NCI-H2107 (cell line): ENCODE data around the gene SLC24A4.

Source experiments
- DNase-seq: peaks from one replicate; lab custom pipeline; 2025; lab: John Stamatoyannopoulos, UW

Gene SLC24A4

GRCh38 chr14:92458136-92459029, 135.4 kb downstream of the SLC24A4 start:
- DNase-seq, result no peak

- no peak for DNase-seq
Observed at GRCh38 chr14:92459030-92459949, 136.3 kb downstream of the SLC24A4 start.

GRCh38 chr14:92459950-92460421, 137.0 kb downstream of the SLC24A4 start:
- no peak for DNase-seq

GRCh38 chr14:92460541-92460915, 137.6 kb downstream of the SLC24A4 start:
- no peak for DNase-seq

- DNase-seq, result no peak
Observed at GRCh38 chr14:92460916-92461579, 138.1 kb downstream of the SLC24A4 start.

GRCh38 chr14:92461891-92462290, 138.9 kb downstream of the SLC24A4 start:
- DNase-seq, result no peak

- DNase-seq, result no peak
Observed at GRCh38 chr14:92462568-92462967, 139.6 kb downstream of the SLC24A4 start.

- DNase-seq, result no peak
Observed at GRCh38 chr14:92463141-92463540, 140.2 kb downstream of the SLC24A4 start.

GRCh38 chr14:92464156-92464555, 141.2 kb downstream of the SLC24A4 start:
- no peak for DNase-seq

GRCh38 chr14:92464716-92465115, 141.8 kb downstream of the SLC24A4 start:
- no peak for DNase-seq

GRCh38 chr14:92465353-92466055, 142.5 kb downstream of the SLC24A4 start:
- DNase-seq, result no peak

GRCh38 chr14:92466059-92466458, 143.1 kb downstream of the SLC24A4 start:
- no peak for DNase-seq

GRCh38 chr14:92469515-92469914, 146.6 kb downstream of the SLC24A4 start:
- DNase-seq, result no peak

GRCh38 chr14:92470215-92470614, 147.2 kb downstream of the SLC24A4 start:
- no peak for DNase-seq

GRCh38 chr14:92470811-92471210, 147.8 kb downstream of the SLC24A4 start:
- DNase-seq, result no peak

- no peak for DNase-seq
Observed at GRCh38 chr14:92471919-92472318, 149.0 kb downstream of the SLC24A4 start.

GRCh38 chr14:92472860-92473259, 149.9 kb downstream of the SLC24A4 start:
- no peak for DNase-seq

GRCh38 chr14:92473261-92473968, 150.4 kb downstream of the SLC24A4 start:
- no peak for DNase-seq

- no peak for DNase-seq
Observed at GRCh38 chr14:92473969-92474535, 151.1 kb downstream of the SLC24A4 start.

GRCh38 chr14:92475037-92475436, 152.1 kb downstream of the SLC24A4 start:
- no peak for DNase-seq
